Adipocyte (in vitro differentiated cells): ENCODE measurements around the gene BABAM2.

Source experiments
- DNase-seq: peaks from one replicate; pipeline ENCODE4 v3.0.0-alpha.2; 2015; ENCODE audit warnings: low read depth
- H3K27me3 ChIP-seq: replicated peaks from 2 replicates; pipeline ENCODE4 v1.7.0; 2013; ENCODE audit warnings: mild to moderate bottlenecking, low read length, moderate library complexity; ENCODE audit not compliant: control insufficient read depth, insufficient read depth
- H3K36me3 ChIP-seq: 2 replicates; pipeline ENCODE4 v1.7.0; 2013; ENCODE audit warnings: low read length, mild to moderate bottlenecking, moderate library complexity; ENCODE audit not compliant: control insufficient read depth, insufficient read depth, severe bottlenecking
- H3K4me1 ChIP-seq: 2 replicates; pipeline ENCODE4 v1.7.0; 2013; ENCODE audit warnings: mild to moderate bottlenecking, low read length, moderate library complexity; ENCODE audit not compliant: control insufficient read depth, insufficient read depth
- H3K4me3 ChIP-seq: 2 replicates; pipeline ENCODE4 v1.7.0; 2013; ENCODE audit warnings: mild to moderate bottlenecking, low read length, moderate library complexity
- H3K9ac ChIP-seq: 2 replicates; pipeline ENCODE4 v1.7.0; 2013; ENCODE audit warnings: mild to moderate bottlenecking, low read length, moderate library complexity
- H3K9me3 ChIP-seq: 2 replicates; pipeline ENCODE4 v1.7.0; 2013; ENCODE audit warnings: mild to moderate bottlenecking, low read length, moderate library complexity; ENCODE audit not compliant: control insufficient read depth

The BABAM2 gene

GRCh38 chr2:27984153-27984552 lies 93.6 kb downstream of the BABAM2 start:
- Histone ChIP-seq H3K4me3 (no peak overlapping the region), H3K9ac (no peak overlapping the region), H3K4me1 (no peaks in the 10 kb centered on the region), H3K36me3 (no peaks in the 10 kb centered on the region), H3K27me3 (no peaks in the 10 kb centered on the region), H3K9me3 (no peaks in the 10 kb centered on the region)
- no peak for DNase-seq

DNA sequence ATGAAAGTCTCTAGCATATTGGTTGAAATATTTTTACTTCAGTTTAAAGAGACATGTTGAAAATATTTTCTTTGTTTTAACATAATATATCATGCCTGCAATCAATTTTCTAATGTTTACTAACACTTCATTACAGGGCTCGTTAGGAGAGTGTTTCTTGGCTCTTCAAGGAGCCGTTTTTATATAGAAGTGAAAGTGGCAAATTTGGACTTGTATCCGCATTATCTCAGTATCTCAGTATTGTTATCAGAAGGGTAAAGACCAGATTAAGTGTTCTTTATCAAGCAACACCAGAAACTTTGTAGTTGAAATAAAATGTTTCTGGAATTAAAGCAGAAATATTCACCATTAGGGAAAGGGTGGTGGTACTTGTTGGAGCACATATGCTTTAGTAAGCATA lies 97.8 kb downstream of the BABAM2 start:
- no peak overlapping the region for H3K9ac ChIP-seq
- no peaks in the 10 kb centered on the region for H3K27me3 ChIP-seq
- no peaks in the 10 kb centered on the region for H3K36me3 ChIP-seq
- peaks cover 6% of the 10 kb centered on the region for H3K4me1 ChIP-seq
- no peaks in the 10 kb centered on the region for H3K9me3 ChIP-seq
- no peak overlapping the region for H3K4me3 ChIP-seq
- no peak for DNase-seq

DNA sequence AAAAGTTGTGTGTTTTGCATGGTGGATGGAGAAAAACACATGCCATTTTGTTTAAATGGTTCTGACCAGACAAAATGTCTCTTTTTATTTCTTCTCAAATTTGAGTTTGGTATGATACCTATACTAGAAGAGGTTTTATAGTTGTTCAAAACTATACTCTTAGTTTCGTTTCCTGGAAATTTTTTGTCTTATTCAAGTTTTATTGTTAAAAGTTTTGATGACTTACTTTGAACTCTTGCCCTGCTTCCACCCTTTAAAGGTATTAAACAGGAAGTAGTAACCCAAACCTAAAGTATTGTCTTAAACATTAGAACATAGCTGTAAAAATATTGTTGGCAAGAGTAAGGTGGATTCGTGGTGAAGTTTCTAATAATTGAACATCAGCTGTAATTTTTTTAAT lies 98.2 kb downstream of the BABAM2 start:
- Histone ChIP-seq H3K27me3 (no peaks in the 10 kb centered on the region), H3K36me3 (no peaks in the 10 kb centered on the region), H3K9ac (no peak overlapping the region), H3K4me3 (no peak overlapping the region), H3K9me3 (no peaks in the 10 kb centered on the region), H3K4me1 (peaks cover 11% of the 10 kb centered on the region)
- no peak for DNase-seq

DNA sequence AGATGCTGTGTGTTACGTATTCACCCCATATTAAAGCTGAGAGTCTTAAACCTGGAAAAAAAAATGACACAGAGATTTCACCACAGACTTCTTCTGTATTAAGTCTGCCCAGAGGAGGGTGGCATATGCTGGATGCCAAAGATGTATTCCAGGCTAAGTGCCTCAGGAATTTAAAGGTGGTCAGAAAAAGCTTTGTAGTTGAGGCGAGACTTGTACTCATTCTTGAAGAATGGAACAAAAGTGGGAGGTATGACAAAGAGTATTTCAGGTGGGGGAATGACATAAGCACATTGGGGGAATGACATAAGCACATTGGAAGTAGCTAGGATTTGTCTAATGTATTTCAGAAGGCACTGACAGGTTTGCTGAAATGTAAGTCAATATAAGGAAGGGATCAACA lies 98.6 kb downstream of the BABAM2 start:
- DNase-seq: no peak
- H3K27me3 ChIP-seq: no peaks in the 10 kb centered on the region
- peaks cover 14% of the 10 kb centered on the region for H3K4me1 ChIP-seq
- no peaks in the 10 kb centered on the region for H3K9me3 ChIP-seq
- H3K9ac ChIP-seq: no peak overlapping the region
- no peak overlapping the region for H3K4me3 ChIP-seq
- H3K36me3 ChIP-seq: no peaks in the 10 kb centered on the region

DNA sequence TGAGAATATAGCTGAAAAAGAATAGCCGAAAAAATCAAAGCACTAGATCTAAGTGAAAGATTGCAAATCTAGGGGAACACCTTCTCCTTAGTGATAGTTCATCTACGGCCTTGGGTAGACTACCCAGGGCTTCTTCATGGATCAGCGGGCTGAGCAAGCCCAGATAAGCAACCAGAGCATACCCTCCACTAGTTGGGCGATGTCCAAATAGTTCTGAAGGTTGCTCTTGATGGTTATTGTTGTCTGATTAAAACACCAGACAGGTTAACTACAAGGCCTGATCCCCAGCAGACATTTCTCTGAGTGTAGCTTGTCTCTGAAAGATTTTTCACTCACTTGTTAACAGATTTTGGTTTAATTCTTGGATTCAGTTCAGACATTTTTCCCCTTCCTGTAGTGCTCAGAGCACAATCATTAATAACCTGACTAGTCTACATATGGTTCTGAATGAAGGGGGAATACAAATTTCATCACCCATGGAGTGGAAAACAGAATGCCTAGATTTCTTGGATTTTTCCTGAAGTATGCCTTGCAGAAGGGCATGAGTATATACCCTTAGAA lies 99.6 kb downstream of the BABAM2 start:
- H3K9me3 ChIP-seq: no peaks in the 10 kb centered on the region
- H3K4me1 ChIP-seq: peaks cover 14% of the 10 kb centered on the region
- H3K4me3 ChIP-seq: no peak overlapping the region
- no peaks in the 10 kb centered on the region for H3K36me3 ChIP-seq
- no peaks in the 10 kb centered on the region for H3K27me3 ChIP-seq
- H3K9ac ChIP-seq: no peak overlapping the region
- no peak for DNase-seq

DNA sequence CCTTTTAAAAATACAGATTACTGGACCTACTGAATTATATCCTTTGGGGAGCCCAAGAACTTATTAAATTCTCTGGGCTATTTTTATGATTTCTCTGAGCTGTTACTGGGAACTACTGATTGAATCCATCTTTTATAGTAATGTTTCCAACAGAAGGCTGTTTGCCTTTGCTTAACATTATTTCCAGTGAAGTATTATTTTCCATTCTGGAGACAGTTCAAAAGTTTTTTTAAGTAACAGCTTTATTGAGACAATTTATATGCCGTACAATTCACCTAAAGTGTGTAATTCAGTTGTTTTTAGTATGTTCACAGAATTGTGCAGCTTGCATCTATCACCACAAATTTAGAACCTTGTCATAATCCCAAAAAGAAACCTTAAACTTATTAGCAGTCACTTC lies 100.6 kb downstream of the BABAM2 start:
- no peak for DNase-seq
- no peak overlapping the region for H3K4me3 ChIP-seq
- peaks cover 14% of the 10 kb centered on the region for H3K4me1 ChIP-seq
- no peaks in the 10 kb centered on the region for H3K27me3 ChIP-seq
- no peak overlapping the region for H3K9ac ChIP-seq
- no peaks in the 10 kb centered on the region for H3K9me3 ChIP-seq
- no peaks in the 10 kb centered on the region for H3K36me3 ChIP-seq

- DNase-seq: peak; percentile 61
- no peaks in the 10 kb centered on the region for H3K27me3 ChIP-seq
- H3K4me1 ChIP-seq: peaks cover 14% of the 10 kb centered on the region
- no peak overlapping the region for H3K9ac ChIP-seq
- H3K4me3 ChIP-seq: no peak overlapping the region
- no peaks in the 10 kb centered on the region for H3K9me3 ChIP-seq
- H3K36me3 ChIP-seq: no peaks in the 10 kb centered on the region
These were observed 102.4 kb downstream of the BABAM2 start for GRCh38 chr2:27992787-27993401.

DNA sequence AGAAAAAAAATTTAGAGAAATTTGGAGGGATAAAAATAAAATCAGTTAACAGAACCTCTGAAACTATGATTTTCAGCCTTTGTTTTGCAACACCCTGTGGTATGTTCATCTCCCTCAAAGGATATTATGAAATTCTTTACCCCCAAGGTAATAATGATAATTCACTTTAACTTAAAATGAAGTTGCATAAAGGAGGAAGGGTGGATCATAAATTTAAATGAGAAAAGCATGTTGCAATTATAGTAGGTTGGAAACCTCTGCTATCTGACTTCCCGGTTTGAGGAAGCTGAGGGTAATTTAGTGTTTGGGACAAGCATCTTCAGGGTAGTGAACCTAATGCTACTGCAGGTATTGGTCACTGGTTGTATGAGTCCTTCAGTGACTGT lies 102.9 kb downstream of the BABAM2 start:
- peak overlapping the region; percentile 51 for H3K4me3 ChIP-seq
- peak; percentile 59 for DNase-seq
- H3K4me1 ChIP-seq: peaks cover 14% of the 10 kb centered on the region
- no peaks in the 10 kb centered on the region for H3K36me3 ChIP-seq
- H3K27me3 ChIP-seq: no peaks in the 10 kb centered on the region
- H3K9me3 ChIP-seq: no peaks in the 10 kb centered on the region
- peak overlapping the region; percentile 30 for H3K9ac ChIP-seq

GRCh38 chr2:27993950-27994728 lies 103.6 kb downstream of the BABAM2 start:
- Histone ChIP-seq H3K36me3 (no peaks in the 10 kb centered on the region), H3K27me3 (no peaks in the 10 kb centered on the region), H3K9me3 (no peaks in the 10 kb centered on the region), H3K4me1 (peaks cover 14% of the 10 kb centered on the region), H3K4me3 (no peak overlapping the region), H3K9ac (peak overlapping the region; percentile 30)
- no peak for DNase-seq

- Histone ChIP-seq H3K9ac (no peak overlapping the region), H3K27me3 (no peaks in the 10 kb centered on the region), H3K9me3 (no peaks in the 10 kb centered on the region), H3K36me3 (no peaks in the 10 kb centered on the region), H3K4me1 (peaks cover 14% of the 10 kb centered on the region), H3K4me3 (no peak overlapping the region)
- DNase-seq: no peak
These were observed 105.8 kb downstream of the BABAM2 start for GRCh38 chr2:27996156-27996922.

- no peak overlapping the region for H3K4me3 ChIP-seq
These were observed 109.8 kb downstream of the BABAM2 start for GRCh38 chr2:28000287-28000686.

More at GRCh38 chr2:28000287-28000686, 109.8 kb downstream of the BABAM2 start:
- Histone ChIP-seq H3K4me1 (peaks cover 14% of the 10 kb centered on the region), H3K27me3 (no peaks in the 10 kb centered on the region), H3K9ac (no peak overlapping the region), H3K9me3 (no peaks in the 10 kb centered on the region), H3K36me3 (no peaks in the 10 kb centered on the region)
- DNase-seq: no peak
